ENCODE measurements around the gene ZBTB40. TPM values are rescaled to one million over a fixed set of nuclear protein-coding genes. Genes with fewer than 3 reads are reported as not detected.

Gene ZBTB40
- total and polyA plus RNA-seq, 10 of the 15 experiments (the other 5 are each of a cell fraction or from before 2014, with no cell fraction given) = 1.9 to 14.4 (median 9.0) TPM

GRCh38 chr1:22413799-22414198 is 37.9 kb upstream of the ZBTB40 start (continued):
- TF ChIP-seq NFYA (IDR thresholded peaks at IDR 0.05; ENCODE audit: borderline replicate concordance, low read depth, low read length) (no peak), POLR2A (IDR thresholded peaks at IDR 0.05; ENCODE audit: low read depth, low read length) (no peak), POLR2AphosphoS2 (IDR thresholded peaks at IDR 0.05; ENCODE audit: low read depth, low read length) (no peak)

- ChIA-PET RAD21 (ENCODE audit: unreplicated experiment) (interaction anchor here (3.7 kb wide), 1 partner anchor 283 kb away, joined by 49 read pairs; no protein-coding TSS in a partner anchor), CTCF (interaction anchor here (6.2 kb wide), 1 partner anchor 281 kb away, joined by 56 read pairs; no protein-coding TSS in a partner anchor), POLR2A (no interaction called here), SMC1A (ENCODE audit: uncharacterized antibody, unreplicated experiment) (interaction anchor here (0.6 kb wide), 1 partner anchor 105 kb away, joined by 3 read pairs; no protein-coding TSS in a partner anchor)
- no peak overlapping the region for H3K4me3 ChIP-seq
- ATAC-seq (no peak), DNase-seq (ENCODE audit: low read depth, low spot score) (no peak), FAIRE-seq (no peak)
- H3K9ac ChIP-seq (ENCODE audit: control insufficient read depth, insufficient read depth, low read length) = no peak overlapping the region
- no peak overlapping the region for H3K27ac ChIP-seq (ENCODE audit: control insufficient read depth, insufficient read depth)
- BruUV-seq (replicated peaks) = no TSS peak
- intact Hi-C loops (cut with micrococcal nuclease; ENCODE audit: unreplicated experiment) (no loop called here), in situ Hi-C loops (cut with MboI) (loop anchor here (10.0 kb wide), 1 partner anchor 409 kb away; the partner anchor contains the start of gene CELA3A)
- H3K9me3 ChIP-seq (replicated peaks; ENCODE audit: control insufficient read depth, insufficient read depth, low read length) = no peaks in the 10 kb centered on the region
- H3K79me2 ChIP-seq (ENCODE audit: control insufficient read depth, insufficient read depth, low read length) = no peaks in the 10 kb centered on the region
- no peak overlapping the region for H2AFZ ChIP-seq (ENCODE audit: control insufficient read depth, low read depth, low read length)
- no peak overlapping the region for H3K4me2 ChIP-seq (ENCODE audit: control insufficient read depth, insufficient read depth)
- peaks cover 8% of the 10 kb centered on the region for H3K4me1 ChIP-seq (ENCODE audit: control insufficient read depth, insufficient read depth, low read length)
- WGBS (ENCODE audit: insufficient coverage, insufficient replicate concordance, low lambda C conversion rate, missing lambda C conversion rate) = 20% methylated on average over 11 of the region's 11 CpGs
- H4K20me1 ChIP-seq (ENCODE audit: control insufficient read depth, insufficient read depth) = no peaks in the 10 kb centered on the region
- no peaks in the 10 kb centered on the region for H3K36me3 ChIP-seq (ENCODE audit: control insufficient read depth in 2 of 2, insufficient read depth in 2 of 2, low read length in 1 of 2)
- H3K27me3 ChIP-seq (replicated peaks in 1 of 2; ENCODE audit: control insufficient read depth in 2 of 2, insufficient read depth in 2 of 2, low read length in 1 of 2) = peaks cover 0 to 1% of the 10 kb centered on the region in 2 experiments; a peak in 1 of 4 replicates
- TF ChIP-seq SREBF2 (IDR thresholded peaks at IDR 0.05; ENCODE audit: low read length) (no peak), PKNOX1 (IDR thresholded peaks at IDR 0.05) (no peak), ZNF687 (IDR thresholded peaks at IDR 0.05) (no peak), ATF2 (IDR thresholded peaks at IDR 0.05; ENCODE audit: low read length) (no peak), RCOR1 (conservative IDR thresholded peaks at IDR 0.05; ENCODE audit: low read depth, low read length) (no peak), IRF4 (IDR thresholded peaks at IDR 0.05; ENCODE audit: low read depth, low read length) (no peak), FOS (IDR thresholded peaks at IDR 0.05; ENCODE audit: borderline replicate concordance, extremely low read depth, insufficient read length) (no peak), JUND (IDR thresholded peaks at IDR 0.05; ENCODE audit: low read depth, low read length) (no peak), CHD2 (IDR thresholded peaks at IDR 0.05; ENCODE audit: borderline replicate concordance, low read depth, low read length) (no peak), YBX1 (IDR thresholded peaks at IDR 0.05) (no peak), ESRRA (IDR thresholded peaks at IDR 0.05; ENCODE audit: low read length) (no peak), BHLHE40 (IDR thresholded peaks at IDR 0.05; ENCODE audit: borderline replicate concordance in 1 of 2, low read depth in 2 of 2, low read length in 1 of 2) (no peak), STAT1 (conservative IDR thresholded peaks at IDR 0.05) (no peak), BMI1 (IDR thresholded peaks at IDR 0.05; ENCODE audit: borderline replicate concordance) (no peak), SREBF1 (IDR thresholded peaks at IDR 0.05; ENCODE audit: low read length) (no peak), BRCA1 (IDR thresholded peaks at IDR 0.05; ENCODE audit: low read depth, low read length) (no peak)
Observed at GRCh38 chr1:22414244-22414751, 37.4 kb upstream of the ZBTB40 start.

Data from GM12878 (cell line).